Right lobe of liver (tissue), 6 donors: ENCODE measurements around the gene ELOVL6. TPM values are rescaled to one million over a fixed set of nuclear protein-coding genes. Genes with fewer than 3 reads are reported as not detected.

Experiments
- ATAC-seq, 4 donors: fragments of 200-7000 bp; cut with Tn5 transposase; one replicate each; pipeline ENCODE4 v1.9.1; 2020; ENCODE audit warnings: mild to moderate bottlenecking in 4 of 4, moderate library complexity in 4 of 4
- DNase-seq, 3 donors: peaks; one replicate each; pipeline ENCODE4 v3.0.0-alpha.2; 2020
- H3K27ac ChIP-seq, 3 donors: fragments of 200-600 bp; one replicate each; pipeline ENCODE4 v1.8.0; 2022
- H3K27me3 ChIP-seq, 2 donors: fragments of 200-600 bp; one replicate each; pipeline ENCODE4 v1.8.0; 2022
- H3K36me3 ChIP-seq, 4 donors: fragments of 200-600 bp; sonication (generic) in 1 of 4; one replicate each; pipeline versions ENCODE4 v1.5.1 to v1.8.0; 2017 to 2022; ENCODE audit warnings: control low read depth in 1 of 4
- H3K4me1 ChIP-seq, 4 donors: fragments of 200-600 bp; sonication (generic) in 1 of 4; one replicate each; pipeline versions ENCODE4 v1.5.1 to v1.8.0; 2017 to 2022; ENCODE audit warnings: control low read depth in 1 of 4
- H3K4me3 ChIP-seq, 3 donors: fragments of 200-600 bp; one replicate each; pipeline ENCODE4 v1.8.0; 2022
- H3K9me3 ChIP-seq, 4 donors: fragments of 200-600 bp; sonication (generic) in 1 of 4; one replicate each; pipeline versions ENCODE4 v1.5.1 to v1.8.0; 2017 to 2022; ENCODE audit warnings: control low read depth in 1 of 4
- CTCF ChIP-seq, 4 donors: fragments of 200-600 bp in 3 of 4; fragments of 450-650 bp in 1 of 4; IDR thresholded peaks; one replicate each; pipeline versions ENCODE4 v1.5.1 to v1.8.0; 2016 to 2022; ENCODE audit warnings: antibody characterized with exemption in 4 of 4, mild to moderate bottlenecking in 2 of 4
- POLR2A ChIP-seq: fragments of 450-650 bp; IDR thresholded peaks from one replicate; pipeline ENCODE4 v1.6.1; 2017; ENCODE audit warnings: antibody characterized with exemption, mild to moderate bottlenecking
- WGBS: methylation state at CpG from one replicate; pipeline ENCODE4 v1.1.6; 2018; ENCODE audit warnings: low coverage, low lambda C conversion rate; ENCODE audit not compliant: insufficient coverage; ENCODE audit errors: missing lambda C conversion rate; 5-methylcytosine and 5-hydroxymethylcytosine counted together
- intact Hi-C, 2 donors: fragments of 100-400 bp; cut with DNase I; formaldehyde crosslinking; loops; one replicate each; pipeline versions ENCODE4 v1.11.2 to v1.14.1; 2022
- long read RNA-seq: library from polyadenylated mRNA; unstranded; transcript quantifications from one replicate; pipeline ENCODE4 v2.0.0, GENCODE V29; 2019
- total RNA-seq, 6 experiments: library from RNA; depleted of rRNA in 2 of 6; stranded (reverse); fragments of >200 nt in 2 of 6; fragmentation: NEBNext Ultra II Directional in 3 of 6; extraction: Animal tissue kit (Norgen Biotek cat#: 25700) in 3 of 6; gene quantifications; one replicate each; pipeline versions ENCODE4 v1.1.0 to v1.2.4, GENCODE V29; 2016 to 2023
- donor health status: DM: no; HTN: yes; CAD: no.
- donor health status: DM: no; HTN: no; CAD: no.
- donor health status: DM: no; HTN: no; CAD: no.
- donor health status: DM: no; HTN: yes; CAD: no.
- donor health status: DM: no; HTN: yes; CAD: no.

The ELOVL6 gene
- total RNA-seq = 10 to 100 TPM; 21.5 to 94.8 (median 31.2) TPM
- long read RNA-seq, full-length matches to known transcripts = 5 of 22 reads
- long read RNA-seq, partial matches to known transcripts = 1 of 22 reads
- long read RNA-seq, other reads (novel, unspliced or antisense) = 16 of 22 reads

DNA sequence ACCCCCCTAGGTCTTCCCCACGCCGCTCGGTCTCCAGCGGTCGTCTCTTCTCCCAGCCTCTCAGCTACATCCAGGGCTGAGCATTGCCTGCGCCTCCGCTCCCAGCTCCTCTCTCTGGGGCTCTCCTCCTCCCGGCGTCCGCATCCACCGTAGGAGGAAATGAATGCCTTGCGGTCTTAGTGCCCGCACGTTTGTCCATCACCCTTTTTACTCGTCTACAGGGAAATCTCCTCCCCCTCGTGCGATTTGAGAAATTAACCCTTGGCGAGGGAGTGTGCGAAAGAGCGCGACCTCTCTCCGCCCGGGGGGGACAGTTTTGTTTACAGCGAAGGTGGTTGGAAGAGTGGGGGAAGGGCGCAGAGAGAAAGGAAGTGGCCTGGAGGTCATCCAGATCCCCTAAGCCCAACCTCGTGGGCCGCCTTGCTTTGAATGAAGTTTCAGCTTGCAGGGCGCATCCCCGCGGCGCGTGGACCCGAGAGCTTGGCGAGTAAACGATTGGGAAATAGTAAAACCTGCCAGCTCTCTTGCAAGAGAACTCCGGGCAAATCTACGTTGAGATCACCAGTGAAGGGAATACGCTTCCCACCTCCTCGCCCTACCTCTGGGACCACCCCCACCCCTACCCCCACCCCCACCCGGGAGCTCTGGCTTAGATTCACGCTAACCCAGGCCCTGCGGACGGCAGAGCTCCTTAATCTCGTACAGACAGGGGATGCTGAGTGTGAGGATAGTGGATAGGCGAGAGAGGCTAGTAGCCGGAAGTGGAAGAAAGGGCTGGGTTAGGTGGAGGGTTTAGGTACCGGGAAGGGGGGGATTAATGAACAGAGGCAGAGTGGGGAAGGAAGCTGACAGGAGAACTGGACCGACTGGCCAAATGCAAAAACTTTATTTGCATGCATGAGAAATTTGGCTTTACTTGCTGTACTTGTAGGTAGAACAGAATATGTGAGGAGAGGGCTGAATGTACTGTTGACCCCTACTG, at the start of gene ELOVL6:
TSS of gene ELOVL6 (minus strand) at position 181 of the 982 bp plus-strand sequence. CDS start 280 bp downstream, outside the sequence.
- H3K4me1 ChIP-seq = peaks cover 0 to 41% (median 12%) of the 10 kb centered on the region in 4 donors
- WGBS = 2% methylated on average over 47 of the region's 48 CpGs
- peak within 1 kb of the TSS; percentile 71 to 98 (median 84) for H3K4me3 ChIP-seq
- no peaks in the 10 kb centered on the region for H3K27me3 ChIP-seq
- peak; percentile 87 to 93 (median 90) for DNase-seq
- peak; percentile 59 for TF ChIP-seq POLR2A
- TF ChIP-seq CTCF (IDR thresholded peaks at IDR 0.05) = no peak
- intact Hi-C loops = no loop called here
- H3K27ac ChIP-seq = peak within 1 kb of the TSS; percentile 87 to 91 (median 88)
- ATAC-seq = peak; percentile 52 to 67 (median 56)
- H3K9me3 ChIP-seq = no peaks in the 10 kb centered on the region
- H3K36me3 ChIP-seq = no peaks in the 10 kb centered on the region

DNA sequence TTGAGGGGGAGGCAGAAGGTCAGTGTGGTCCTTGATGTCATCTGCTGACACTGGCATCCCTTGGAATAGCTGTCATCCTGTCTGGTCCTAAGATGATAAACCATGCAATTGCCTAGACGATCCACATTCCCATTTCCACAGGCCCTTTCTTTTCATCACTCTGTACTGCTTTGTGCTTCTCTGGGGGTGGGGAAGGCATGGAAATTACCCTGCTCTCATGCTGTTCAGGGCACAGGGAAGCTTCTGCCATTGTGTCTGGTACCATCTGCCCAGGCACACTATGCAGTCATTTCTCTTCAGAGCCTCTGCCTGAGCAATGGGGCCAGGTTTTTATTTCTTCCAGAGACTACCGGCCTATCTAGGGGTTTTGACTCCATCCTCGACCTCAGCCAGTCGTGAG, 49.7 kb upstream of the ELOVL6 start:
- TF ChIP-seq POLR2A (no peak), CTCF (IDR thresholded peaks at IDR 0.05) (no peak)
- intact Hi-C loops = no loop called here
- no peaks in the 10 kb centered on the region for H3K36me3 ChIP-seq
- H3K4me3 ChIP-seq = no peak overlapping the region
- ATAC-seq (no peak), DNase-seq (no peak)
- WGBS = 70% methylated on average over 2 of the region's 4 CpGs
- H3K9me3 ChIP-seq = no peaks in the 10 kb centered on the region
- H3K27me3 ChIP-seq = no peaks in the 10 kb centered on the region
- no peak overlapping the region for H3K27ac ChIP-seq
- peaks cover 0 to 29% (median 7%) of the 10 kb centered on the region in 4 donors for H3K4me1 ChIP-seq

DNA sequence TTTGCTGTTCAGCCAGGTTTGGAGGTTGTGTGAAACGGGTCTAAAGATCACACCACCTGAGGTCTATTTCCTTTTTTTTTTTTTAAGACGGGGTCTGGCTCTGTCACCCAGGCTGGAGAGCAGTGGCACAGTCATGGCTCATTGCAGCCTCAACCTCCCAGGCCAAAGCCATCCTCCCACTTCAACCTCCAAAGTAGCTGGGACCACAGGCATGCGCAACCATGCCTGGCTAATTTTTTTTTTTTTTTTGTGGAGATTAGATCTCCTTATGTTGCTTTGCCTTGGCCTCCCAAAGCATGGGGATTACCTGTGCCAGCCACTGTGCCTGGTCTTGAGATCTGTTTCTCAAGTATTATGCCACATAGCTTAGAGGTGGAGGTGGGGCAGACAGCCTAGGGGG, 49.2 kb upstream of the ELOVL6 start:
- ATAC-seq (no peak), DNase-seq (no peak)
- Histone ChIP-seq H3K27me3 (no peaks in the 10 kb centered on the region), H3K36me3 (no peaks in the 10 kb centered on the region), H3K4me3 (no peak overlapping the region), H3K27ac (no peak overlapping the region), H3K9me3 (no peaks in the 10 kb centered on the region), H3K4me1 (peaks cover 0 to 29% (median 7%) of the 10 kb centered on the region in 4 donors)
- WGBS = 51% methylated on average over 3 of the region's 3 CpGs
- no peak for TF ChIP-seq CTCF (IDR thresholded peaks at IDR 0.05)
- no peak for TF ChIP-seq POLR2A
- intact Hi-C loops = no loop called here

DNA sequence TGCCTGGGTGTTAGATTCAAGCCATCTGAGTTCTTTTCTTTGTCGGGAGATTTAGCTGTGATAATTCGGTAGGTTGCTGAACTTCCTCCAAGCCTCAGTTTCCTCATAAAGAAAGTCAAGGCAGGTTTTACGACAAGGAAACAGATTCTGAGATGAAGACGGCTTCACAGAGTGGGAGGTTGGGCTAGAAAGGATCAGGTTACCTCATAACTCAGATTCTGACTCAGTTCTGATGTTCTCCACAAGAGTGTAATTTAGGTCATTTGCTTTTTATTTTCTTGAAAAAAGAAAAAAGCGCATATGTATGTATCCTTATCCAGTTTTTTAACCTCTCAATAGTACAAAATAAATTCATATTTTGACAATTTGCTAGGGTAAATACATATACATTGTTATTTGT, 47.2 kb upstream of the ELOVL6 start:
- no peaks in the 10 kb centered on the region for H3K9me3 ChIP-seq
- DNase-seq = no peak
- H3K27ac ChIP-seq = no peak overlapping the region
- no peak for ATAC-seq
- no peak overlapping the region for H3K4me3 ChIP-seq
- no peaks in the 10 kb centered on the region for H3K36me3 ChIP-seq
- no peaks in the 10 kb centered on the region for H3K27me3 ChIP-seq
- H3K4me1 ChIP-seq = peaks cover 0 to 15% (median 7%) of the 10 kb centered on the region in 4 donors
- 60% methylated on average over 5 of the region's 5 CpGs for WGBS
- intact Hi-C loops = no loop called here
- TF ChIP-seq POLR2A = no peak
- no peak for TF ChIP-seq CTCF (IDR thresholded peaks at IDR 0.05)
